HepG2 (cell line): ENCODE results near the gene BABAM2. TPM values are rescaled to one million over a fixed set of nuclear protein-coding genes. Genes with fewer than 3 reads are reported as not detected.

ENCODE experiments used
- ATF4 ChIP-seq, 2 experiments: fragments of 450-650 bp in 1 of 2; sonication (generic) in 1 of 2; formaldehyde crosslinking; IDR thresholded peaks; 2 replicates each; pipeline versions ENCODE4 v1.5.0 to v1.8.0; 2020 to 2022; ENCODE audit warnings: mild to moderate bottlenecking in 1 of 2, missing genetic modification reagents in 1 of 2
- ETV6 ChIP-seq: sonication (generic); formaldehyde crosslinking; conservative IDR thresholded peaks from 2 replicates; pipeline ENCODE4 v1.4.0; 2020; ENCODE audit warnings: missing genetic modification reagents
- KLF16 ChIP-seq, 2 experiments: sonication (generic) in 1 of 2; formaldehyde crosslinking in 1 of 2; IDR thresholded peaks; 2 replicates each; pipeline versions ENCODE4 v1.6.1 to v1.8.0; 2016 to 2023; ENCODE audit warnings: missing genetic modification reagents in 2 of 2, missing compliant biosample characterization in 1 of 2
- MBNL3 ChIP-seq: fragments of 250-450 bp; sonication (Bioruptor Pico); conservative IDR thresholded peaks from 2 replicates; pipeline ENCODE4 v1.8.0; 2022; ENCODE audit warnings: mild to moderate bottlenecking, inconsistent platforms
- MZF1 ChIP-seq: sonication (generic); formaldehyde crosslinking; IDR thresholded peaks from 2 replicates; pipeline ENCODE4 v1.8.1; 2023; ENCODE audit warnings: mild to moderate bottlenecking, missing genetic modification reagents, borderline replicate concordance
- PATZ1 ChIP-seq: sonication (generic); formaldehyde crosslinking; IDR thresholded peaks from 2 replicates; pipeline ENCODE4 v1.4.0; 2020; ENCODE audit warnings: missing genetic modification reagents
- PAWR ChIP-seq: sonication (generic); formaldehyde crosslinking; IDR thresholded peaks from 2 replicates; pipeline ENCODE4 v1.4.0; 2020; ENCODE audit warnings: missing genetic modification reagents, mild to moderate bottlenecking, borderline replicate concordance
- REST ChIP-seq, 2 experiments: IDR thresholded peaks; 2 replicates each; pipeline ENCODE4 v1.6.1; 2011 to 2012; ENCODE audit warnings: low read length in 2 of 2, borderline replicate concordance in 1 of 2, low read depth in 1 of 2, mild to moderate bottlenecking in 1 of 2, moderate library complexity in 1 of 2
- TFDP1 ChIP-seq: IDR thresholded peaks from 2 replicates; pipeline ENCODE4 v1.6.1; 2016; ENCODE audit warnings: missing compliant biosample characterization, missing genetic modification reagents, borderline replicate concordance
- THAP9 ChIP-seq: sonication (generic); formaldehyde crosslinking; IDR thresholded peaks from 2 replicates; pipeline ENCODE4; 2020; ENCODE audit warnings: missing genetic modification reagents, mild to moderate bottlenecking, borderline replicate concordance
- ZBTB7A ChIP-seq: sonication (generic); formaldehyde crosslinking; IDR thresholded peaks from 2 replicates; pipeline ENCODE4 v1.8.0; 2022; ENCODE audit warnings: mild to moderate bottlenecking, missing genetic modification reagents
- ZKSCAN1 ChIP-seq: fragments of 150-350 bp; IDR thresholded peaks from 2 replicates; pipeline ENCODE4 v1.6.1; 2014; ENCODE audit warnings: low read length
- ZKSCAN8 ChIP-seq: IDR thresholded peaks from 2 replicates; pipeline ENCODE4 v1.6.1; 2016; ENCODE audit warnings: borderline replicate concordance, missing genetic modification reagents, missing compliant biosample characterization
- ZNF343 ChIP-seq: sonication (generic); formaldehyde crosslinking; IDR thresholded peaks from 2 replicates; pipeline ENCODE4 v1.4.0; 2020; ENCODE audit warnings: mild to moderate bottlenecking, missing genetic modification reagents
- ZNF563 ChIP-seq: sonication (generic); formaldehyde crosslinking; IDR thresholded peaks from 2 replicates; pipeline ENCODE4 v1.8.0; 2022; ENCODE audit warnings: mild to moderate bottlenecking, moderate library complexity, missing genetic modification reagents
- ZNF570 ChIP-seq: sonication (generic); formaldehyde crosslinking; IDR thresholded peaks from 2 replicates; pipeline ENCODE4 v1.4.0; 2020; ENCODE audit warnings: mild to moderate bottlenecking, missing genetic modification reagents, borderline replicate concordance
- ZNF614 ChIP-seq: IDR thresholded peaks from 2 replicates; pipeline ENCODE4 v1.6.1; 2018; ENCODE audit warnings: missing biosample characterization, missing genetic modification reagents, inconsistent platforms, borderline replicate concordance
- ZNF775 ChIP-seq: sonication (generic); formaldehyde crosslinking; IDR thresholded peaks from 2 replicates; pipeline ENCODE4 v1.4.0; 2020; ENCODE audit warnings: missing genetic modification reagents, mild to moderate bottlenecking, moderate library complexity, borderline replicate concordance
- ZNF780A ChIP-seq: sonication (generic); formaldehyde crosslinking; IDR thresholded peaks from 2 replicates; pipeline ENCODE4 v1.8.0; 2022; ENCODE audit warnings: mild to moderate bottlenecking, missing genetic modification reagents, moderate library complexity
- polyA plus RNA-seq, 8 experiments: library from polyadenylated mRNA; depleted of rRNA in 3 of 8; stranded (reverse) in 7 of 8; unstranded in 1 of 8; fragments of >200 nt; fragmentation: Illumina TruSeq in 4 of 8; extraction: Trizol in 4 of 8; gene quantifications; 2 replicates each; pipeline versions ENCODE4 v1.2.1 to v1.2.3, GENCODE V29; 2011 to 2016; ENCODE audit warnings: low read depth in 4 of 8, missing spikeins in 1 of 8, mixed read lengths in 1 of 8; ENCODE audit not compliant: insufficient read depth in 1 of 8
- total RNA-seq, 5 experiments: library from RNA; depleted of rRNA; stranded (reverse); fragments of >200 nt; fragmentation: Illumina TruSeq; extraction: Trizol; gene quantifications; 2 replicates each; pipeline ENCODE4 v1.2.3, GENCODE V29; 2016; ENCODE audit warnings: low read depth in 1 of 5

BABAM2 gene
- total and polyA plus RNA-seq, 2 of the 13 experiments (the other 11 are each of a cell fraction or from before 2014, with no cell fraction given) = 24.9 to 28.0 TPM

- TF ChIP-seq ZKSCAN1 = no peak
- TF ChIP-seq ZNF570 = no peak
- TF ChIP-seq PATZ1 = no peak
- TF ChIP-seq REST (IDR thresholded peaks at IDR 0.05; ENCODE audit: borderline replicate concordance in 1 of 2, low read depth in 1 of 2, low read length in 2 of 2) = peak in 1 of 2 experiments; percentile 39; a peak in 1 of 4 replicates
- TF ChIP-seq MBNL3 (CRISPR knock-in tag) = no peak
- no peak for TF ChIP-seq MZF1 (CRISPR knock-in tag)
- 0 out of 2 replicates have a peak, but pooled peaks have one; percentile 67 for TF ChIP-seq ZNF614 (CRISPR knock-in tag)
- no peak for TF ChIP-seq ZNF343
- TF ChIP-seq ZNF780A (CRISPR knock-in tag) = no peak
- TF ChIP-seq THAP9 (CRISPR knock-in tag) = no peak
- no peak for TF ChIP-seq PAWR
- TF ChIP-seq ZBTB7A (CRISPR knock-in tag) = no peak
- TF ChIP-seq KLF16 (CRISPR knock-in tag; IDR thresholded peaks at IDR 0.05) = peak in 1 of 2 experiments; percentile 72; a peak in 2 of 4 replicates
- 0 out of 2 replicates have a peak, but pooled peaks have one; percentile 22 for TF ChIP-seq TFDP1 (CRISPR knock-in tag)
- peak in 1 of 2 experiments; percentile 46; a peak in 1 of 4 replicates for TF ChIP-seq ATF4 (CRISPR knock-in tag; IDR thresholded peaks at IDR 0.05)
- no peak for TF ChIP-seq ETV6 (CRISPR knock-in tag)
- TF ChIP-seq ZNF563 (CRISPR knock-in tag) = no peak
- peak; percentile 38; the same call in 1 of the 2 replicates for TF ChIP-seq ZKSCAN8 (CRISPR knock-in tag)
- TF ChIP-seq ZNF775 = no peak
Observed at GRCh38 chr2:28011322-28011737, 120.8 kb downstream of the BABAM2 start (continued).
